ENCODE results near the gene RAPGEF3.
A peak's percentile ranks its signal among the peaks of the same experiment; 100 is the strongest.

RAPGEF3 gene

DNA sequence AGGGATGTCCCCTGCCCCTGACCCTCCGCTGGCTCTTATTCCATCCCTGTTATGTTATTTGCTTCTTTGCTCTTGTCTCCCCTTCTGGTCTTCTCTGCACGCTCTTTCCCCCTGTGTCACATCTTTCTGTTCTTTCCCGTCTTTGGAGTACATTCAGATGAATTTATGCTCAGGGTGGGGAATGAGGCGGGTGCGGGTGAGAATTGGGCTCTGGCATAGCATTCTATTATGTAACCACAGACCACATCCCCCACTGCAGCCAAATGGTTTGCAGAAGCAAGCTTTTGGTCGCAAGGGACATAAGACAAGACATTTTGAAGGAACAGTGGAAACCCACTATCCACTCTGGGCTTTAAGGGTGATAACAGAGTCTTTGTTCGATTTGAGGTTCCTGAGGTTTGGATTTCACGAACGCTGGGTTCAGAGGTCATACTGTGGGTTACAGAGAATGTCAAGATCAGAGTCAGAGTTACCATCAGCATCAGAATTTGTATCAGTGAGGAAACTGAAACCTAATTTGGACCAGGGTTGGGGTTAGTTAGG, 37.2 kb downstream of the RAPGEF3 start:
- Histone ChIP-seq H3K4me3 (ENCODE audit: insufficient read length, low read depth) (no peak overlapping the region), H3K9me3 (ENCODE audit: insufficient read depth, low read length) (no peaks in the 10 kb centered on the region), H3K4me1 (ENCODE audit: insufficient read depth, insufficient read length) (peaks cover 3% of the 10 kb centered on the region), H3K36me3 (ENCODE audit: insufficient read depth, insufficient read length, low read length) (peaks cover 4% of the 10 kb centered on the region), H3K9ac (ENCODE audit: insufficient read length, low read depth) (no peak overlapping the region), H3K27me3 (ENCODE audit: insufficient read depth, insufficient read length) (no peaks in the 10 kb centered on the region)
- no peak for DNase-seq (ENCODE audit: low read depth, low spot score)
- TF ChIP-seq YY1 (IDR thresholded peaks at IDR 0.05; ENCODE audit: insufficient read depth, insufficient read length) (no peak), SUZ12 (IDR thresholded peaks at IDR 0.05; ENCODE audit: extremely low read depth, insufficient read depth, insufficient read length) (no peak), ZNF274 (IDR thresholded peaks at IDR 0.05; ENCODE audit: low read depth, low read length) (no peak)

GRCh38 chr12:47718531-47718930, 40.1 kb downstream of the RAPGEF3 start:
- Histone ChIP-seq H3K4me3 (ENCODE audit: insufficient read length, low read depth) (no peak overlapping the region), H3K27me3 (ENCODE audit: insufficient read depth, insufficient read length) (no peaks in the 10 kb centered on the region), H3K4me1 (ENCODE audit: insufficient read depth, insufficient read length) (peaks cover 3% of the 10 kb centered on the region), H3K9me3 (ENCODE audit: insufficient read depth, low read length) (no peaks in the 10 kb centered on the region), H3K9ac (ENCODE audit: insufficient read length, low read depth) (no peak overlapping the region), H3K36me3 (ENCODE audit: insufficient read depth, insufficient read length, low read length) (peaks cover 4% of the 10 kb centered on the region)
- no peak for DNase-seq (ENCODE audit: low read depth, low spot score)
- no peak for TF ChIP-seq YY1 (IDR thresholded peaks at IDR 0.05; ENCODE audit: insufficient read depth, insufficient read length)
- no peak for TF ChIP-seq ZNF274 (IDR thresholded peaks at IDR 0.05; ENCODE audit: low read depth, low read length)
- no peak for TF ChIP-seq SUZ12 (IDR thresholded peaks at IDR 0.05; ENCODE audit: extremely low read depth, insufficient read depth, insufficient read length)

DNA sequence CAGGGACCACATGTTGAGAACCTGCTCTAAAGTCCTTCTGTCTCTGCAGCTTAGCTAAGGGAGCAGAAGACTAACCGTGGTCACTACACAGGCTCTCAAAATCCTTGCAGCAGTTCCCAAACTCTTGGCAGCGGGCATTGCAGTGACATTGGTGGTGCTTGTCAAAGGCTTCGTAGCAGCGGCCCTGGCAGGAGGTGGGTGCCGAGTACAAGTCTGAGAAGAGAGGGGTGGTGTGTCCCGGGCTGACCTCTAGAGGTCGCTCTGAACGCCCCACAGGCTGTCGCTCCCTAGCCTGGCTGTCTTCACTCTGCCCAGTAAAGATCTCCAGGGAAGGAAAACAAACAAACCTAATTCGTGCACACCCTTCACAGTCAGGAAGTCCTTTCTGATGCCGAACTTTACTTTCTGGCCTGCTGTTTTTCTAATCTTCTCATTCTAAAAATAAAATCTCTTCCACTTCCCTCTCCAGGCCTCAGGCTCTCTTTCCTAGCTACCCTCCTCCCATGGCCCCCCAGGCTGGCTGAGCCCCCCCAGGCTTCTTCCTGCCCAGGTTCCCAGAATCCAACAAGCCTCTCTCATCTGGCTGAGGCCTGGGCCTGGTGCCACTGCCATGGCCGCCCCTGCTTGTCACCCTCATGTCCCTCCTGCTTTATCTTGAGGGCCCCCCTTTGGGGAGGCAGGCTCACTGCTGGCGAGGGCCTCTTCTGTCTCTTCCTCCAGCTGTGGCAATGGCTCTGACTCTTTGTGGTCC, 41.1 kb downstream of the RAPGEF3 start:
- Histone ChIP-seq H3K4me3 (ENCODE audit: insufficient read length, low read depth) (no peak overlapping the region), H3K36me3 (ENCODE audit: insufficient read depth, insufficient read length, low read length) (peaks cover 4% of the 10 kb centered on the region)
- no peak for TF ChIP-seq SUZ12 (IDR thresholded peaks at IDR 0.05; ENCODE audit: extremely low read depth, insufficient read depth, insufficient read length)
- no peak for TF ChIP-seq ZNF274 (IDR thresholded peaks at IDR 0.05; ENCODE audit: low read depth, low read length)
- no peak for TF ChIP-seq YY1 (IDR thresholded peaks at IDR 0.05; ENCODE audit: insufficient read depth, insufficient read length)

DNA sequence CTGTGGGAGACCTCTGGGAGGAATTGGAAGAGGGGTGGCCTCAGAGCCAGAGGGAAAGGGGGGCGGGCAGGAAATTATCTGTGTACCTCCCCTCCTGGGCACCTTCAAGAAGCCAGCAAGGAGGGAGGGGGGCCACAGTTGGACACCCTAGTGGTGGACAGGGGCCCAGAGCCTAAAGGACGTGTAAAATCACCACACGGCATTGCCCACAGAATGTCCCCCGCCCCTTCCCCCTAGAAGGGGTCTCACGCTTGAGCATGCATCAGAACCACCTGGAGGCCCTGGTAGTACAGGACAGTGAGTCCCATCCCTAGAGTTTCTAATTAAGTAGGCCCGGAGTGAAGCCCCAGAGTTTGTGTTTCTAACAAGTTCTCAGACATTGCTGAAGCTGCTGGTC, 41.6 kb downstream of the RAPGEF3 start:
- TF ChIP-seq ZNF274 (IDR thresholded peaks at IDR 0.05; ENCODE audit: low read depth, low read length), result no peak
- no peak for TF ChIP-seq YY1 (IDR thresholded peaks at IDR 0.05; ENCODE audit: insufficient read depth, insufficient read length)
- TF ChIP-seq SUZ12 (IDR thresholded peaks at IDR 0.05; ENCODE audit: extremely low read depth, insufficient read depth, insufficient read length), result no peak
- H3K4me3 ChIP-seq (ENCODE audit: insufficient read length, low read depth), result no peak overlapping the region
- no peaks in the 10 kb centered on the region for H3K27me3 ChIP-seq (ENCODE audit: insufficient read depth, insufficient read length)
- H3K9me3 ChIP-seq (ENCODE audit: insufficient read depth, low read length), result no peaks in the 10 kb centered on the region
- H3K9ac ChIP-seq (ENCODE audit: insufficient read length, low read depth), result no peak overlapping the region
- H3K4me1 ChIP-seq (ENCODE audit: insufficient read depth, insufficient read length), result peaks cover 3% of the 10 kb centered on the region
- H3K36me3 ChIP-seq (ENCODE audit: insufficient read depth, insufficient read length, low read length), result peaks cover 4% of the 10 kb centered on the region
- DNase-seq (ENCODE audit: low read depth, low spot score), result no peak

More for the DNA sequence above, 41.1 kb downstream of the RAPGEF3 start:
- H3K27me3 ChIP-seq (ENCODE audit: insufficient read depth, insufficient read length), result no peaks in the 10 kb centered on the region
- peaks cover 3% of the 10 kb centered on the region for H3K4me1 ChIP-seq (ENCODE audit: insufficient read depth, insufficient read length)
- H3K9me3 ChIP-seq (ENCODE audit: insufficient read depth, low read length), result no peaks in the 10 kb centered on the region
- DNase-seq (ENCODE audit: low read depth, low spot score), result peak; percentile 84
- H3K9ac ChIP-seq (ENCODE audit: insufficient read length, low read depth), result no peak overlapping the region

DNA sequence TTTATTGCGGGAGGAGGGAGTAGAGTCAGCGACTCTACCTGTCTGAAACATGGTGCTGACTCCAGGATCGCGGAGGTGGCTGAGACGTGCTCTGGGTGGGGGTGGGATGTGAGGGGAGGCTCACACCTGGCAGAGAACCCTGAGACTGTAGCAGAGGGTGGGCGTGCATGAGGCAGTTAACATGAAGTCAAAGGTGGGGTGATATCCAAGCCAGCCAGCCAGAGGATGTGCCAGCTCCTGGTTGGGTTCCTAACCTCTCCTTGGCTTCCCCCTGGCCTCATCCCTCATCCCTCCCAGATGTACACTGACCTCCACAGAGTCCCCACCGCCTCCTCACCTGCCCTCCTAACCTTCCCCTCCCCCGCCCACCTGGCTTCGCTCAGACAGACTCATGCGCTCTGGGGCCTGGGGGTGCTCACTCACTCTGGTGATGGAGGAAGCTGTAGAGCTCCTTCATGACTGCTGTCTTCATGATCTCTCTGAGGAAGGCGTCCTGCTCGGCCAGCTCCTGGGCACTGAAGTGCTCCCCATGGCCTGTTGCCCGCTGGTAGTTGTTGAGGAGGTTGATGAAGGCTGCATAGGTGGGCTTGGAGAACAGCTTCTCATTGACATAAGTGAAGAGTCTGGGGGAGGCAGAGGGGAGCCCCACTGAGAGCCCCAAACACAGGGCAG, 42.7 kb downstream of the RAPGEF3 start:
- Histone ChIP-seq H3K27me3 (ENCODE audit: insufficient read depth, insufficient read length) (no peaks in the 10 kb centered on the region), H3K9ac (ENCODE audit: insufficient read length, low read depth) (no peak overlapping the region), H3K4me1 (ENCODE audit: insufficient read depth, insufficient read length) (peaks cover 3% of the 10 kb centered on the region), H3K9me3 (ENCODE audit: insufficient read depth, low read length) (no peaks in the 10 kb centered on the region), H3K36me3 (ENCODE audit: insufficient read depth, insufficient read length, low read length) (peaks cover 4% of the 10 kb centered on the region), H3K4me3 (ENCODE audit: insufficient read length, low read depth) (no peak overlapping the region)
- TF ChIP-seq YY1 (IDR thresholded peaks at IDR 0.05; ENCODE audit: insufficient read depth, insufficient read length), result no peak
- no peak for TF ChIP-seq ZNF274 (IDR thresholded peaks at IDR 0.05; ENCODE audit: low read depth, low read length)
- no peak for TF ChIP-seq SUZ12 (IDR thresholded peaks at IDR 0.05; ENCODE audit: extremely low read depth, insufficient read depth, insufficient read length)
- DNase-seq (ENCODE audit: low read depth, low spot score), result no peak

GRCh38 chr12:47715393-47715876, 43.2 kb downstream of the RAPGEF3 start:
- DNase-seq (ENCODE audit: low read depth, low spot score), result peak; percentile 72
- no peaks in the 10 kb centered on the region for H3K9me3 ChIP-seq (ENCODE audit: insufficient read depth, low read length)
- no peak overlapping the region for H3K9ac ChIP-seq (ENCODE audit: insufficient read length, low read depth)

More at GRCh38 chr12:47715393-47715876, 43.2 kb downstream of the RAPGEF3 start:
- TF ChIP-seq YY1 (IDR thresholded peaks at IDR 0.05; ENCODE audit: insufficient read depth, insufficient read length) (no peak), SUZ12 (IDR thresholded peaks at IDR 0.05; ENCODE audit: extremely low read depth, insufficient read depth, insufficient read length) (no peak), ZNF274 (IDR thresholded peaks at IDR 0.05; ENCODE audit: low read depth, low read length) (no peak)
- Histone ChIP-seq H3K4me1 (ENCODE audit: insufficient read depth, insufficient read length) (peaks cover 3% of the 10 kb centered on the region), H3K36me3 (ENCODE audit: insufficient read depth, insufficient read length, low read length) (peaks cover 4% of the 10 kb centered on the region), H3K27me3 (ENCODE audit: insufficient read depth, insufficient read length) (no peaks in the 10 kb centered on the region), H3K4me3 (ENCODE audit: insufficient read length, low read depth) (no peak overlapping the region)
